GM21447 (cell line): ENCODE measurements around the gene EDA.

ENCODE experiments used
- ATAC-seq: cut with Tn5 transposase; IDR thresholded peaks from one replicate; pipeline ENCODE4 v1.9.1; 2021; ENCODE audit not compliant: unreplicated experiment

EDA gene

DNA sequence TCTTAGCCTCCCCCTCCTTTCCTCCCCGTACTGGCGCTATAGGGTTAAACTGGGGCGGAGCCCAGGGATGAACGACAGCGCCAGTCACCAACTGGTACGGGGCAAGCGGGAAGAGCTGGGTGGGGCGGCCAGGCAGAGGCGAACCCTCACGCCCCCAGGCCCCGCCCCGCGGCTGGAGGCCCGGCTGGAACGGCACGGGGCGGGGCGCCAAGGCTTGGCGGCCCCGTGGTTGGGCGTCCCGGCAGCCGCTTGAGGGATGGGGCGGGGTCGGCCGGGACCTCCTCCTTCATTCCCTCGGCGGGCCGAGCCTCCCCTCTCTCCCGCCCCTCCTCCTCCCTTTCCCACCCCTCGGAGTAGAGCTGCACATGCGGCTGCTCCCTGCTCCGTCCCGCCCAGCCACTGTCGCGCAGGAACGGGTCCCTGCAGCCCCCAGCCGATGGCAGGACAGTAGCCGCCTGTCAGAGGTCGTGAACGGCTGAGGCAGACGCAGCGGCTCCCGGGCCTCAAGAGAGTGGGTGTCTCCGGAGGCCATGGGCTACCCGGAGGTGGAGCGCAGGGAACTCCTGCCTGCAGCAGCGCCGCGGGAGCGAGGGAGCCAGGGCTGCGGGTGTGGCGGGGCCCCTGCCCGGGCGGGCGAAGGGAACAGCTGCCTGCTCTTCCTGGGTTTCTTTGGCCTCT lies at the start of gene EDA:
Gene EDA, plus strand, starts transcription at position 335 of the 678 bp plus-strand sequence.
- no peak for ATAC-seq

DNA sequence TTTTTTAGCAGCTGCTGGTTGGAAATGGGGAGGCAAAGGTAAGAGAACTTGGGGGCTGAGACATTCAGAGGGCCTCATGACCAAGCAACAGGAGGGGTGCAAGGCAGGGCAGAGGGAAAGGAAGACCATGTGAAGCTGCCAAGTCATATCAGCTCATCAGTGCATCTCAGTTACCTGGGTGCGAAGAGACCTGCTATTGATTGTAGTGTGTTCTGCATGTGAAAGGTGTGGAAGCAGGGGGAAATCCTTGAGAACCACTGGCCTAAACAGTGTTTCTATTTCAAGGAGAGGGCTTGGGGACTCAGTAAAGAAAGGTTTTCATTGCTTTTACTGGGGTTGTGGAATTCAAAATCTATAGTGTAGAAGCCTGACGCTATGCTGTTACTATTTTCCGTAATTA lies 47.1 kb upstream of the EDA start:
- no peak for ATAC-seq

DNA sequence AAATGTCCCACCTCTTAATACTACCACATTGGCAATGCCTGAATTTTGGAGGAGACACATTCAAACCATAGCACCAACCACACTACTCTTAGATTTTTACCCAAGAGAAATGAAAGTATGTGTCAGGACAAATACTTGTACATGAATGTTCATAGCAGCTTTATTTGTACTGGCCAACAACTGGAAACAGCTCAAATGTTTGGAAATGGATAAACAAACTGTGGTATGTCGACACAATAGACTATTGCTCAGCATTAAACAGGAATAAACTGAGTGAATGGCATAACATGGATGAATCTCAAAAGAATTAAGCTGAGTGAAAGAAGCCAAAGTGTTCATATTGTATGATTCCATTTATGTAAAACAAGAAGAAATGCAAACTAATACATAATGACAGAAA lies 18.5 kb upstream of the EDA start:
- no peak for ATAC-seq

DNA sequence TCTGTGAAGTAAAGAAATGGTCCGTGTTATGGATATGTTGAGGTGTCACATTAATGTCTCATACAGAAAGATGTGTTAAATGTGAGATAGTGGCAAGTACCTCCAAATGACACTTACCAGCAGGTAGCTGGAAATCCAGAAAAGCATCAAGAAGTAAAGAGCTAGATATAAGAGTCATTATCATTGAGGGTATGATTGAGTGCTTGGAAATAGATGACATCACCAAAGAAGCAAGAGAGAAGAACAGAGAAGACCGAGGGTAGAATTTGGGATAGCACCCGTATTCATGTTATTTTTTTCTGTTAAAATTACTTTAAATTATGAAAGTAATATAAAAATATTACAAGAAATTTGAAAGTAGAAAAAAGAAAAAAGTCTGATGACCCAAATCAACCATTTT lies 15.7 kb upstream of the EDA start:
- no peak for ATAC-seq

DNA sequence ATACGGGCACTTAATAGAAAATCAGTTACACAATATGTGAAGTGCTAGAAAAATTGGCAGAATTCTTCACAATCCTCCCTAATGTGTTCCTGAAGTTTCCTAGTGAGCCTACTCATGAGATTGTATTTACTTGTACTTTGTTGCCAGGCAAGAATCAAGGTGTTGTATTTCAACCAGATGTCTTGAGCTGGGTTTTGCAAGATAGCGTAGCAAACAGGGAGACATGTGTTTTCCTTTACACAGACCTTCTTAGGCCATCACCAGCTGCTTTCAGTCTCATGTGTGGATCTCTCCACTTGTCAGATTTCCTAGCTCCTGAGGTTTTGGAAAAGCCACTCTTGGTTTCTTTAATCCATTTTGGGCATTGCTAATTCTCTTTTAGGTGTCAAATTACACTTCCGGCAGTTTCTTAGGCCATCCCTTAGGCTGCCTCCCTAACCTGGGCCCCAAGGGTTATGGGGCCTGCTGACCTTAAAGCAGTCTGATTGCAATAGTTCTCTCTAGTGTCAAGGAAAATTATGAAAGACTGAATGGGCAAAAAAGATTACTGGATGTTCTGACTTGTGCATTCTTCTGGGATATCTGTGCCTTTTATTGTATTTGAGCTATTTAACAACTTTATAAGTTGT lies 12.2 kb upstream of the EDA start:
- no peak for ATAC-seq

DNA sequence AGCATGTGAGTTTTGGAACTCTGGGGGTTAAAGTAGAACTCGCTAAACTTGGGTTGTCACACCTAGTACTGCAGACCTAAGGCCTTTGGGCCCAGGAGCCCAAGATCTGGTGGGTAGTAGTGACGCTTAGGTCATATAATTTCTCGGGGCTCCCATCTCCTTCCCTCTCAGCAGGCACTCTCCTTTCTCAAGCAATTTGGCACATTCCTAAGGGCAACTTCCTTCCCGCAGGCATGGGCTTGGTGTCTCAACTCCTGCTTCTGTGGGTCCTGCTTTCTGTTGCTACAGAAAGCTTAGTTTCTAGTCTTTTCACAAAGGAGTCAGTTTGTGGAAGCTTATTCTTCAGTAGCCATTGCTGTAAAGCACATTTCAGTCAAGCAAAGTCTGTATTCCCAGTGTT lies 10.4 kb upstream of the EDA start:
- ATAC-seq: no peak

DNA sequence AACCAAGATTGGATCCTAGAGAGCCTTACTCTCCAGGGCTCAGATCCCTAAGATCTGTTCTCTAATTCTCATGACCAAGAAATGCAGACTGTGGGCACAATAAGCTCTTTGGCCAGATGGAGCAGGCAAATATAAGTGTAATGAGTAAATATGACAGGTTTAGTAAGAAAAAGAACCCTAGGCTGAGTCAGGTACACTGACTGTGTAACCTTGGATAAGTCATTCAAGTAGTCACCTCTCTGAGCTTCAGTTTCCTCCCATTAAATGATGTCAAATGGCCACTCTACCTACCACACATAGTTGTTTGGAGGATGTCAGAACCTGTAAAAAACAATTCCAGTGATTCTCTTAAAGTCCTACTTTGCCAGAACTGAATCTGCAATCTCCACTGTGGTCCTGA lies 8.3 kb upstream of the EDA start:
- no peak for ATAC-seq

DNA sequence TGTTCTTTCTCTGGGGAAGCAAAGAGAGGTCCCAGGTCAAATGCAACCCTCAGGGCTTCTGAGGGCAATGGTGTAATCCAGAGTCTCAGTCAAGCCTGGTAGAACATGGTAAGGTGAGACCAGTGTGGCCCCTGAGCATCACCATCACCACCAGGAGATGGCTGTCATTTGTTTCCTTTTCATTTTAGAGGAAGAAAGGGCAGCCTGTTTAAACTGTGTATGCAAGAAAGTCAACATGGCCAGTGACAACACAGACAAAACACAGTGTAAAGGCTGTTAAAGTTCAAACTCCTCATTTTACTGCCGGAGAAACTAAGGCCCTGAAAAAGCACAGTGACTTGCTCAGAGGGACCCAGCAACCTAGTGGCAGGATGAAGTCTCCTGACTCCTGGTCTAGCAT lies 2.0 kb upstream of the EDA start:
- ATAC-seq: no peak

DNA sequence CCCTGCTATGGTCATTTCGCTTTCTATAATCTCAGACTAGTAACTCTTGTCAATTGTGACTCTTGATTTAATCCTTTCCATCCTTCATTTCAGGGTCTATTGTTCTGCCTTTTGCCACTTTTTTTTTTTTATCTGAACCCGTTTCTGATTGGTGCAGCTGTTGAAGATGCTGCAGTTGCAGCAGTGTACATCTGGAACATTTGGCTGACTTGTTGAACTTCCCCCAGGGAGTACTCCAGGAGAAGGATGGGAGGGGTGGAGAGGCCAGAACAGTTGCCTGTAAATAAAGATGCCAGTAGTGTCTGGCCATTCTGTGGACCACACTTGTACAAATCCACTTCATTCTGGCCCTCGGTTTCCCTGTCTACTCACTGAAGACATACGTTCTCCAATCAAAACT lies 1.0 kb upstream of the EDA start:
- ATAC-seq: no peak

DNA sequence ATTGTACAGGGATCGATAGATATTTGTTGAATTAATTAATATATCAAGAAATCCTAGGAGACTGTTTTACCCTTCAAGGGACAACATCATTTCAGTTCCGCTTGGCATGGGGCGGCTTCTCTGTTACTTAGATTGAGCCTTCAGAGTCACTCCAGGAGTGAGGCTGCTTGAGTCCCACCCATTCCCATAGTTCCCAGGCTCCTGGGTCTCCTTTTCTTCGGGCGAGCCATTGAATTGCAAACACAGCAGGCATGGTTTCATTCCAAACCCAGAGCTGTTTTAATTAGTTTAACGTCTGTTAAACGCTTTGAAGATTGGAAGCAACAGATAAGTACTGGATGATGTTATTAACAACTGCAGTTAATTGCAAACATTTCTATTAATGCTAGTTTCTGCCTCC lies 571 bp upstream of the EDA start:
- no peak for ATAC-seq

DNA sequence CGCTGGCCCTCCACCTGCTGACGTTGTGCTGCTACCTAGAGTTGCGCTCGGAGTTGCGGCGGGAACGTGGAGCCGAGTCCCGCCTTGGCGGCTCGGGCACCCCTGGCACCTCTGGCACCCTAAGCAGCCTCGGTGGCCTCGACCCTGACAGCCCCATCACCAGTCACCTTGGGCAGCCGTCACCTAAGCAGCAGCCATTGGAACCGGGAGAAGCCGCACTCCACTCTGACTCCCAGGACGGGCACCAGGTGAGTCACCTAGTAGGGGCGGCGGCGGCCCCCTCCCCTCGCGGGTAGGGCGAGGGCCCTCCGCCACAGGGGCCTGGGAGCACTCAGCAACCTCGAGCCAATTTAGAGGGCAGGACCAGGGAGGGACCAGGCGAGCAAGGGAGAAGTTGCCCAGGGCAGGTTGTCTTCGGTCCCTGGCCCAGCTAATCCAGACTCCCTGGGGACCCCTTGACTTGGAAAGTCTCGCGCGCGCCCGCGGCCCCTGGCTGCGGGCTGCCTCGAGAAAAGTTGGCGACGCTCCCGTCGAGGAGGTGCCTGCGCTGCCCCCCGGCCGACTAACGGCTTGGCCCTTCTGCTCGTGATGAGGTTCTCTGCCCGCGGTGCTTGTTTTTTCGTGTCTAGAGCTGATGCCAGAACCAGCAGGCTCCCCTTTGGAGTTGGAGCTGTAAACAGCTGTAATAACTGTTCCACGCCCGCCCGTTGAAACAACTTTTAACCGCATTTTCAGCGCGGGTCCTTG lies 717 bp downstream of the EDA start:
- no peak for ATAC-seq

DNA sequence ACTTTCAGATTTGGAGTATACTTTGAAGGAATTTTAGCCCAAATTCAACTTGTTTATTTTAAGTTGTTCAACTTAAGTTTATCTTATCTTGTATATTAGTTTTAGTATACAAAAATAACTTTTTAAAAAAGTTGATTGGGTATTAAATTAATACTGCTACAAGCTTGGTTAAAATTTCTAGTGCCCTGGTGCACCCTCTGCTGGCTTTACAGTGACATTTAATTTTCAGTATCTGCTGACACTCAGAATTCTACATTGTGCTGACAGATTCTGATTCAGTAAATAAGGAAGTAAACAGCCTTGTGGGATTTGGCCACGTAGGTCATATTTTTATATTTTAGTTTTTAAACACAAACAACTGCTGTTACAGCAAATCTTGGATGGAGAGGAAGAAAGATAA lies 2.9 kb downstream of the EDA start:
- ATAC-seq: no peak

DNA sequence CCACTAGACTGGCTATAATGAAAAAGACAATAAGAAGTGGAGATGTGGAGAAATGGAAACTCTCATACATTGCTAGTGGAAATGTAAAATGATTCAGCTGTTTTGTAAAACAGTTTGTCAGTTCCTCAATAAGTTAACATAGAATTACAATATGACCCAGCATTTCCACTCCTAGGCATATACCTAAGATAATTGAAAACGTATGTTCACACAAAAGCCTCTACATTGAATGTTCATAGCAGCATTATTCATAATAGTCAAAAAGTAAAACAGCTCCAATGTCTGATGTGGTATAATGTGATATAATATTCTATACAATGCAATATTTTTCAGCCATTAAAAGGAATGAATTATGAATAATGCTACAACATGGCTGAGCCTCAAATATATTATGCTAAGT lies 10.2 kb downstream of the EDA start:
- ATAC-seq: no peak

DNA sequence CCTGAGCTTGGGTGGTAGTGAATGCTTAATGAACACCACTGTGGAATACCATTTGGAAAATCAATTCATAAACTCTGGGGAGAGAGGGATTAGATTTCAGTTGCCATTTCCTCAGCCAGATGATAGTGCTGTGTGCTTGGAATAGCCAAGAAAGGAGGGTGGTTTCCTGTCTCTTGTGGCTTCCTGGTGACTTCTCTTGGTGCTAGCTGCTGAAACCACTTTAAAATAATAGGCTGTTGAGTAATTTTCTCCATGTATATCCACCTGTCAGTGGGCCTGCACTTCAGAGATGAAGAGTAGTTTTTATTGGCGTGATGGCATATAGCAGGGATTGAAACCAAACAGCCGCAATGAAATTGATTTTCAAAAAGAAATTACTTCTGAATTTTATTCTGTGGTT lies 11.8 kb downstream of the EDA start:
- no peak for ATAC-seq

DNA sequence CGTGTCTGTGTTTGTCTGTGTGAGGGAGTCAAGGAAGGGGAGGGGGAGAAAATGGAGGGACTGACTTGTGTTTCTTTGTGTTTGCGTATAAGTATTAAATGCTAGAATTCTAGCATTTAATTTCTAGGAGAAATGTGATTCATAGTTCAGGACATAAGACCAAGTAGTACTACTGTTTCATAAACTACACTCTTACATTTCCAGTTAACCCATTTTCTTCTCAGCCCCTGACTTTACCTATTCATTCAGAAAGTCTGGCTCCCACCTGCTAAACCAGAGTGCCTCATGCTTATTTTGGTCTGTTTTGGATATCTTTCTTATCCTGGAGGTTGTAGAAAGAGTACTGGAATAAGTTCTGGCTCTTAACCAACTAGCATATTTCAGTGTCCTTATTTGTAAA lies 14.2 kb downstream of the EDA start:
- ATAC-seq: no peak

DNA sequence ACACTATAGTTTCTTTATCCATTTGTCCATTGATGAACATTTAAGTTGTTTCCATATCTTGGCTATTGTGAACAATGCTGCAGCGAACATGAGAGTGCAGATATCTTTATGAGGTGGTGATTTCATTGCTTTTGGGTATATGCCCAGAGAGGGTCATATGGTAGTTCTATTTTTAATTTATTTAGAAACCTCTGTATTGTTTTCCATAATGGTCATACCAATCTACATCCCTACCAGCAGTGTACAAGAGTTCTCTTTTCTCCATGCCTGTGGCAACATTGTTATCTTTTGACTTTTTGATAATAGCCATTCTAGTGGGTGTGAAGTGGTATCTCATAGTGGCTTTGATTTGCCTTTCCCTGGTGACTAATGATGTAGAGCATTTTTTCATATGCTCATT lies 48.8 kb downstream of the EDA start:
- ATAC-seq: no peak

DNA sequence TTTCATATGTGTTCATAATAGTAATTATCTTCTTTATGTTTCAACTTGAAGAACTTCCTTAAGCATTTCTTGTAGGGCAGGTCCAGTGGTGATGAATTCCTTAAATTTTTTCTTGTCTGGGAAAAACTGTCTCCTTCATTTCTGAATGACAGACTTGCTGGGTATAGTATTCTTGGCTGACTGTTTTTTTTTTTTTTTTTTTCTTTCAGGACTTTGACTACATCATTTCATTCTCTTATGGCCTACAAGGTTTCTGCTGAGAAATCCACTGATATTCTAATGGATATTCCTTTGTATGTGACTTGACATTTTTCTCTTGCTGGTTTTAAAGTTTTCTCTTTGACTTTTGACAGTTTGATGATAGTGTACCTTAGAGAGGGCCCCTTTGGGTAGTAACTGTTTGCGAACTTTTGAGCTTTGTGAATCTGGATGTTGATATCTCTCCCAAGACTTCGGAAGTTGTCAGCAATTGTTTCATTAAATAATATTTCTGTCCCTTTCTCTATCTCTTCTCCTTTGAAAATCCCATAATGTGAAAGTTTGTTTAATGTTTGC lies 54.2 kb downstream of the EDA start:
- no peak for ATAC-seq

DNA sequence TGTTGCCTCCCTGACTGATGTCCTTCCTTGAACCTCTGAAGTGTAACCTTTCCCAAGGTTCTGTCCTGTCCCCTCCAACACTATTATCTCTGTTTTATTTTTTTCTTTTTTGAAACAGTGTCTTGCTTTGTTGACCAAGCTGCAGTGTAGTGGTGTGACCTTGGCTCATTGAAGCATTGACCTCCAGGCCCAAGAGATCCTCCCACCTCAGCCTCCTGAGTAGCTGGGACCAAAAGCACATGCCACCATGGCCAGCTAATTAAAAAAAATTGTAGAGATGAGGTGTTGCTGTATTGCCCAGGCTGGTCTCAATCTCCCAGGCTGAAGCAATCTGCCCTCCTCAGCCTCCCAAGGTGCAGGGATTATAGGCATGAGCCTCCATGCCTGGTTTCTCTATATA lies 59.0 kb downstream of the EDA start:
- ATAC-seq: no peak

DNA sequence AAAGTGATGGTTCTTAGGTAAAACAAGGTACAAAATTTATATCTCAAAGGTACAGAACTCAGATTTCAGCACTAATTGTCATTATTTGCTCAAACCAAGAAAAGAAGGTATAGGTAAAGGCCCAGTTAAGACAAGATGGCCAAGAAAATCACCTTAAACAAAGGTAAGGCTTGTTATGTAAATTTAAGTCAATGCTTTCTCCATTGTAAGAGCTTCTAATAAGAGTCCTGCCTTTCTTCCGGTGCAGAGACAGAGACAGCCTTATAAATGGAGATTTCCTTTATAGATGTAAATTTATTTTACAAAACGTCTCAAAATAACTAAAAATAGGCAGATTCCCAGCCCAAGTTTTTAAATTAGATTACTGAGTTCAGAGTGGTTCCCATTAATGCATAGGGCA lies 89.9 kb downstream of the EDA start:
- no peak for ATAC-seq

DNA sequence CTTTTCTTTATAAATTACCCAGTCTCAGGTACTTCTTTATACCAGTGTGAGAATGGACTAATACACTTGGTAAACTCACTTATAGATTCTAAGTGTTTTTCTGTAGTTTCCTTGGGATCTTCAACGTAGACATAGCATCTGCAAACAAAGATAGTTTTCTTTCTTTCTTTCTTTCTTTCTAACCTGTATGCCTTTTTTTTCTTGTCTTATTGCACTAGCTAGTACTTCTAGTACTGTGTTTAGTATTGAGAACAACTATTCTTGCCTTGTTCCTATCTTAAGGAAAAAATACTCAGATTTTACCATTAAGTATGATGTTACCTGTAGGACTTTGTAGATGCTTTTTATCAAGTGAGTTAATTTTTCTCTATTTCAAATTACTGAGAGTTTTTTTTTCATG lies 102.2 kb downstream of the EDA start:
- no peak for ATAC-seq

DNA sequence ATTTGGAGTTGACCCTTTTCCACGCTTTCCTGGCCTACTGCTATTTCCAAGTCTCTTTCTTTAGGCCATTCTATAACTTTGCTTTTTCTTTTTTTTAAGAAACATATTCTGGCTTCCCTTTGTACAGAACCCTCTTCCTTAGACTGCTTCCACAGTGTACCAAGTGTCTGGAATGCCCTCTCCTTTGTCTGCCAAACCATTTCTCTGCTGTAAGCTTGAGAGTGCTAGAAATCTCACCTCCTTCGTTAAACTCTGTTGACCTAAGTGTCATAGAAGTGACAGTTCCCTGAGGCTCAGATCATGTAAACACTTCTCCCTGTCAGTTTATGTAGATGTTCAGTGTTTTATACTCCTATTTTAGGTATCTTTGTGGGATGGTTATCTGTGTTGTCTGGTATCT lies 108.4 kb downstream of the EDA start:
- no peak for ATAC-seq

DNA sequence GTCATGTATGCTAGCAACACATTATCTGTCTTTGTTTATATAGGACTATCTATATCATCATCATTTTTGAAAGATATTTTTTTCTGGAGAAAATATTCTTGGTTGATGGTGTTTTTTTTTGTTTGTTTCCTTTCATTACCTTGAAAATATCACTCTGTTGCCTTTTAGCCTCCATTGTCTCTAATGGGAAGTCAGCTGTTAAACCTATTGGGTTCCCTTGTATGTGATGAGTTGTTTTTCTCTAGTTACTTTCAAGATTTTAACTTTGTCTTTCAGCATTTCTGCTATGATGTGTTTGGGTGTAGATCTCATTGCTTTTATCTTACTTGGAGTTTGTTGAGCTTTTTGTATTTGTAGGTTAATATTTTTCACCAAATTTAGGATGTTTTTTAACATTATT lies 124.4 kb downstream of the EDA start:
- no peak for ATAC-seq
